Dedifferentiated amniotic fluid mesenchymal stem cell (primary cell): ENCODE results near the gene VAV2.
"Not testable (repeated sequence)": the region's sequence is repeated elsewhere in the genome, so short reads cannot be mapped to it uniquely, and the experiment has no call there.

ENCODE experiments used
- DNase-seq: peaks from one replicate; pipeline ENCODE4 v3.0.0-alpha.2; 2016; ENCODE audit errors: extremely low spot score

VAV2 gene

GRCh38 chr9:133969681-133970580 lies 22.2 kb downstream of the VAV2 start:
- no peak for DNase-seq

DNA sequence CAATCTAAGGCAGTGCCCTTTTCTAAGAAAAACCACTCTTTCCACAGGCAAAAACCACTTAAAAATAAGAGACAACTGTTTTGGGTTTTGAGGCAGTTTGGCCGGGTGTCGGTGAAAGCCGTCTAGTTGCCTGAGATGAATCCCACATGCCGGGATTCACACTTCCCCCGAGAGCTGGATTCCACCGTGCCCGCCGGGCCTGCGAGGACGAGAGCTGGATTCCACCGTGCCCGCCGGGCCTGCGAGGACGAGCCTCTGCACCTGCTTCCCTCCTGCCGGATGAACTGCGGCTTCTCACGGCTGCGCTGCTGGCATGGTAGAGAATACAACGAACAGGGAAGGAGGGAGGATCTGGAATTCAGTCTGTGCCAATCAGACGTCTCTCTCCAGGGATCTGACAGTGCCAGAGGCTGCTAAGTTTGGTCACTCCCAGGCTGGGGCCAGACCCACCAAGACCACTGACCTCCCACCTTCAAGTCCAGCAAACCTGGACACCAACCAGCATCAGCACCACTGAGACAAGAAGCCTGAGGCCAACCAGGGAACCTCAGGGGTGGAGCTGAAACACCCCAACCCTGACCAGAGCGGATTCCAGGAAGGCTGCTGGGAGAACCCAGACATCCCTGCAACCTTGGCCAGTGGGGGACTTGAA lies 23.0 kb downstream of the VAV2 start:
- no peak for DNase-seq

- DNase-seq: no peak
These were observed 23.7 kb downstream of the VAV2 start for GRCh38 chr9:133968428-133968827.

- DNase-seq: no peak
These were observed 24.9 kb downstream of the VAV2 start for GRCh38 chr9:133967024-133967741.

GRCh38 chr9:133964463-133964862 lies 27.7 kb downstream of the VAV2 start:
- no peak for DNase-seq

GRCh38 chr9:133963166-133963565 lies 29.0 kb downstream of the VAV2 start:
- DNase-seq: no peak

DNA sequence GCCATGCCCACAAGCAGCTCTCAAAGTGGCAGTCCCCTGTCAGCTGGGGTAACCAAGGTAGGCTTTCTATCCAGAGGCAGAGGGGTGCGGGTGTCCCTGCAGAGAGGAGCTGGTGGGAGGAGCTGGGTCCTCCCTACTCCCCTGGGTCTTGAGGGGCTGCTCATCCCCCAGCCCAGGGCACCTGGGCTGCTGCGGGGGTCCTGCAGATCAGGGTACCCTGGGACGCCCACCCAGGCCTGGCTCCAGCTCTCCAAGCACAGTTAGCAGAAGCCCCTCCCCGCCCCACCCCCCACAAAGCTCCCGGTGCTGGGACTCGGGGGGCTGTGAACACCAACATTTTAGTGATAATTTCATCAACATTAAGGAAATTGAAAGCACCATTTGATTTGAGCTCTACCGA lies 29.8 kb downstream of the VAV2 start:
- DNase-seq: no peak

- no peak for DNase-seq
These were observed 30.6 kb downstream of the VAV2 start for GRCh38 chr9:133961226-133962165.

DNA sequence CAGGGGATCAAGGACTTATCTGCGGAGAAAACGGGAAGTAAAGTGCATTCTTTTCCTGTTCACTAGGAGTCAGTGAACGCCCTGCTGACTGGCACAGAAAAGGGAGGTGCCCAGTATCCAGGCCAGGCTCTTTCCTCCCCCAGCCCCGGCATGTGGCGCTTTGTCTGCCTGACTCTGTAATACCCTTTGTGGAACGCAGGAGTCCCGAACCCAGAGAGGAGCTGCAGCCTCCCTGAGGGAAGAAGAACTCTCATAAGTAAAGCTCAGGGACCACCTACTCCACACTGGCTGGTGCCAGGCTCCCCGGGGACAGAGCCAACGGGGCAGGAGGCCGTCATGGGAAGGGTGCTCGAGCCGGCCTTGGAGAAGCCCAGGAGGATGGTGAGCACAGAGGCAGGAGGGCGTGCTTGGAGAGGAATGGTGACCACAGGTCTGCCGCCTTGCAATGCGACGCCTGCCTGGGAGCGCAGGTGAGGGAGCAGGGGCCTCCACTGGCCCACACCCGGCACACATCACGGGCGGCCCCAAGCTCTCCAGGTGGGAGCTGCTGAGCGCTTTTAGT lies 31.5 kb downstream of the VAV2 start:
- DNase-seq: no peak

DNA sequence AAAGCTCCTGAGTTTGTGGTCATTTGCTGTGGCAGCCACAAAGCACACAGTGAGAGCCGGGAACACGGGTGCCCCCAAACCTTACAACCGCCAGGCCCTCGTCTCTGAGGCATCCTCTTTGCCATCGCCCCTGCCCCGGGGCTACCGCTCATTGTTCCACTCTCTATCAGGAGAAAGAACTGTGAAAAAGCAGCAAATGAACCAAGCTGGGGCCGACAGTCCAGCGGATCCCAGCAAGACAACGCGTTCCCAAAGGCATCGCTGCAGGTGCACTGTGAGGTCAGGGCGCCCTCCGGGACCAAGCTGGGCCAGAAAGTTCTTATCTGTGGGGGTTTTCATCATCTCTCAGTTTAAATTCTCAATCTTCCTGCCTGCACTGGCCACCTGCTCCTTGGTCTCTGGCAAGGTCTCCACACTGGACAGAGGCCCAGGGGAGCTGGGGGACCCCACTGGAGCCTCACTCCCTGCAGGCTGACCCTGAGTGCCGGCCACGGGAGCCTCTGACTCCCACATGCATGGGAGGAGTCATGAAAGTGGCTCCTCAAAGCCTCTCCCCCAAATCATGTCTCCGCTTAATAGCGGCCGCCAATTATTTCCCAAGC lies 32.1 kb downstream of the VAV2 start:
- DNase-seq: no peak

DNA sequence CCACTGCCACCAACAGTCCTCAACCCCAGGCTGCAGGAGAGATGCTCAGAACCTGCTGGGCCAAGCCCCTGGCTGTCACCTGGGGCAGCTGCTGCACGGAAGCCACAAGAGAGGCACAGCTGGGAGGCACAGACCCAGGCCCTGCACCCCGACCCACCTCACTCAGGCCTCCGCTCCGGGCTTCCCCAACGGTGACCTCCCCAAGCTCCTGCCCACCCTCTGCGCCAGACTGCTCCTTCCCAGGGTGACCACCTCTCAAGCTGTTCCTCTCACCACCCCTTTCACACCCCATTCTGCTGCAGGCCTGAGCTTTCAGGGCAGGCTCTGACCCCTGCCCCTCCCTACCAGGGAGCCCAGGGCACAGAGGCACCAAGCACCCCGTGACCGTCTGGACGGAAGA lies 33.0 kb downstream of the VAV2 start:
- no peak for DNase-seq

- DNase-seq: no peak
These were observed 33.4 kb downstream of the VAV2 start for GRCh38 chr9:133958756-133959155.

- DNase-seq: not testable (repeated sequence)
These were observed 34.4 kb downstream of the VAV2 start for GRCh38 chr9:133957772-133958171.

GRCh38 chr9:133957328-133957727 lies 34.8 kb downstream of the VAV2 start:
- DNase-seq: no peak

- DNase-seq: peak; percentile 40
These were observed 35.5 kb downstream of the VAV2 start for GRCh38 chr9:133956520-133957076.

GRCh38 chr9:133955821-133956411 lies 36.2 kb downstream of the VAV2 start:
- peak; percentile 18 for DNase-seq

GRCh38 chr9:133954862-133955529 lies 37.1 kb downstream of the VAV2 start:
- DNase-seq: no peak

- no peak for DNase-seq
These were observed 38.0 kb downstream of the VAV2 start for GRCh38 chr9:133953976-133954709.

GRCh38 chr9:133953621-133953975 lies 38.5 kb downstream of the VAV2 start:
- DNase-seq: no peak
